IPS-NIHi7 (cell line): ENCODE results near the gene PHYHD1.
"Not testable (repeated sequence)": the region's sequence is repeated elsewhere in the genome, so short reads cannot be mapped to it uniquely, and the experiment has no call there.

Experiments
- DNase-seq: peaks from one replicate; pipeline ENCODE4 v3.0.0; 2012; ENCODE audit warnings: mixed read lengths; ENCODE audit errors: extremely low spot score

Gene PHYHD1

DNA sequence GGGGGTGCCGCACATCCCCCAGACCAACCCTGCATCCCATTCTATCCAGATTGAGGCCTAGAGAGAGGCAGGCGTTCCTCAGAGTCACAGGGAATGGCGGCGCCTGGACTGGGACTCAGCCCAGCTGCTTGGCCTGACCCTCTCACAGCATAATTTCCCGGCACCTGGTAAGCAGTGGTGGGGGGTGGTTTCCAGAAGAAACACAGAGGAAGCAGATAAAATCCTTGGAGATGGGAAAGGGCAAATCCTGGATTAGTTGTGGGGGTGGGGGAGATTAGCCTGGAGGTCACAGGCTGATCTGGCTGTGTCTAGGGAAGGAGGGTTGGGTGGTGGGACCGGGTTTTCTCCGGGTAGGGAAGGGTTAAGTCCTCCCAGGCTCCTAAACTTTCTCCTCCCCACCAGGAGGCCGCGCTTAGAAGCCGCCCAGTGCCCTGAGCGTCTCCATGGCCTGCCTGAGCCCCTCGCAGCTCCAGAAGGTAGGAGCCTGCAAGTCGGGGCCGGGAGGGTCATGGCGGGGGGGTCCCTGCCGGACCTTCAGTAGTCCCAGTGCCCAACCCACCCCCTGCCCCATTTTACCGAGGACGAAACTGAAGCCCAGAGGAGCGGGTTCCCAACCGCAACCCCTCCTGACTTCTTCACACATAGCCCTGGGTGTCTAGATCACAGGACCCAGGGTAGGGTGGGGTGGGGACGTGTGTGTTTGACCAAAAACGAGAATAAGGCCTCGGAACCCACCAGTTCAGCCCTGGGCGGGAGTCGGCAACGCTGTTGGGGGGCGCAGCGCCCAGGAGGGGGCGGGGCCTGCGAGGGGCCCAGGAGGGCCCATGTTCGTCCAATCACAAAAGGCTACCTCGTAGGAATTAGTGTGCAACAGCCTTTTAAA, 1.3 kb downstream of the PHYHD1 start:
- DNase-seq: peak; percentile 91

DNA sequence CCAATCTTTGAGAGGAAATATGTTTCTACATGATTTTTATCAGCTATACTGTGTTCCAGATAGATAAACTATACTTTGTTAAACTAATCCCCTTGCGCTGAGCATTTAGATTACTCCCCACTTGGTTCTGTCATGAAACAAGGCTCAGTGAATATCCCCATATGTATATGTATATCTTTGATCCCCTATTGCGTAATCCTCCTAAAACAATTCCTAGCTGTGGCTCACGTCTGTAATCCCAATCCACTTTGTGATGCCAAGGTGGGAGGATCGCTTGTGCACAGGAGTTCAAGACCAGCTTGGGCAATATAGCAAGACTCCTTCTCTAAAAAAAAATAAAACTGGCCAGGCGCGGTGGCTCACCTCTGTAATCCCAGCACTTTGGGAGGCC, 2.7 kb downstream of the PHYHD1 start:
- DNase-seq: no peak

DNA sequence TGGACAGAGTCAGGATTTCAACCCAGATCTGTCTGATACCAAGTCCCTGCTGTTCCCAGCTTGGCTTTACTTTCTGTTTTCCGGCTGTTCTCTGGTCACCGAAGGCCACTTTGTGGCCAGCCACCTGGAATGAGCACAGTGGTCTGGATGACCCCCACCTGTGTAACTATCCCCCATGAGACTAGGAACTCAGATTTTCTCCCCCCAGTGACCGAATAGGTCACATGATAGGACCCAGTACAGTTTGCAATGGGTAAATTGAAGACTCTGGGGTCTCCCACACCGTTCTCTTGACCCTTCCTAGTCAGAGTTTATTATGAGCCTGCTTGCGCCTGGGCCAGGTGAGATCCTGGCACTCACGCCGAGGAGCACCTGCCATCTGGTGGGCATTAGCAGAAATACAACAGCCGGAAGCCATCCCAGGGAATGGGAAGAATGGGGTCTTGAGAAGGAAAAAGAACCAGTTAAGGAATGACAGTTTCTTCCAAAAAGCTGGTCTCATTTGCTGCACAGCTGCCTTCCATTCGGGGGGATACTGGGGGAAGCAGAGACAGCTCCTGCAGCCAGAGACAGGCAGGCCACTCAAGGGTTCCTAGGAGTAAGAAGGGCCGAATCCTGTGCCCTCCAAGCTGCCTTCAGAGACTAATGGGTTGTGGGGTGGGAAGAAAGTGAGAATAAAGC, 7.1 kb downstream of the PHYHD1 start:
- DNase-seq: peak; percentile 89

DNA sequence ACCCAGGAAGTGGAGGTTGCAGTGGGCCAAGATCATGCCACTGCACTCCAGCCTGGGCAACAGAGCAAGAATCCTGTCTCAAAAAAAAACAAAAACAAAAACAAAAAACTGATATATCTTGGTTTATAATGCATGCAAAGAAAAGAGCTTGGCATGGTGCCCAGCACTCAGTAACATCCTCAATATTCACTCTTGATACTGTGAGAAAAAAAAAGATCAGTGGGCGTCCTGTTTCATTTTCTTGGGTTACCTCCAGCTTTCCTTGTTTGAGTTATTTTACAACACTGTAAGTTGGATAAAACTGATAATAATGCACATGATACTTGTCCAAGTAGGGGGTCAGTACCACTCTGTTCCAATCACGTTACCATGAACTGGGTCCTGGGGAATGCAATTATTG, 7.8 kb downstream of the PHYHD1 start:
- DNase-seq: no peak

DNA sequence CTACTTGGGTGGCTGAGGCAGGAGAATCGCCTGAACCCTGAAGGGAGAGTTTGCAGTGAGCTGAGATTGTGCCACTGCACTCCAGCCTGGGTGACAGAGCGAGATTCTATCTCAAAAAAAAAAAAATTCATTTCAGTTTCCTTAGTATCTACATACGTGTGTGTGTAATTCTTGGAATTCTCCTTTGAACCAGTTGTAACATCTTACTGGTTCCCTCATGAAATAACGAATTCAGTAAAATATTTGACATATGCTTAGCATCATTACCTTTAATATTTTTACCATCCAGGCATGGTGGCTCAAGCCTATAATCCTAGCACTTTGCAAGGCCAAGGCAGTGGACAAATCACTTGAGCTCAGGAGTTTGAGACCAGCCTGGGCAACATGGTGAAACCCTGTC, 8.8 kb downstream of the PHYHD1 start:
- DNase-seq: no peak

DNA sequence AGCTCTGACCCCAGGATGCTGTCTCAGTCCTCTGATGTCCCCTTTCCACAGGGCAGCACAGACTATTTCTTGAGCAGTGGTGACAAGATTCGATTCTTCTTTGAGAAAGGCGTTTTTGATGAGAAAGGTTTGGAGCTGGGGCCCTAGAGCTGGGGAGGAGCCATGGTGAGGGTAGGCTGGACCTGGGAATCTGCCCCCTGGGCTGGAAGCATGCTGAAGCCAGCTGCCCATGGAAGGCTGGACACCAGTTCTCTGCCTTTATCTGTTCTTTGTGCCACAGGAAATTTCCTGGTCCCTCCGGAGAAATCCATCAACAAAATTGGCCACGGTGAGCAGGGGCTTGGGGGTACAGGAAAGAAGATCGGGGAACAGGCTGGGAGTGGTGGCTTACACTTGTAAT, 12.9 kb downstream of the PHYHD1 start:
- no peak for DNase-seq

DNA sequence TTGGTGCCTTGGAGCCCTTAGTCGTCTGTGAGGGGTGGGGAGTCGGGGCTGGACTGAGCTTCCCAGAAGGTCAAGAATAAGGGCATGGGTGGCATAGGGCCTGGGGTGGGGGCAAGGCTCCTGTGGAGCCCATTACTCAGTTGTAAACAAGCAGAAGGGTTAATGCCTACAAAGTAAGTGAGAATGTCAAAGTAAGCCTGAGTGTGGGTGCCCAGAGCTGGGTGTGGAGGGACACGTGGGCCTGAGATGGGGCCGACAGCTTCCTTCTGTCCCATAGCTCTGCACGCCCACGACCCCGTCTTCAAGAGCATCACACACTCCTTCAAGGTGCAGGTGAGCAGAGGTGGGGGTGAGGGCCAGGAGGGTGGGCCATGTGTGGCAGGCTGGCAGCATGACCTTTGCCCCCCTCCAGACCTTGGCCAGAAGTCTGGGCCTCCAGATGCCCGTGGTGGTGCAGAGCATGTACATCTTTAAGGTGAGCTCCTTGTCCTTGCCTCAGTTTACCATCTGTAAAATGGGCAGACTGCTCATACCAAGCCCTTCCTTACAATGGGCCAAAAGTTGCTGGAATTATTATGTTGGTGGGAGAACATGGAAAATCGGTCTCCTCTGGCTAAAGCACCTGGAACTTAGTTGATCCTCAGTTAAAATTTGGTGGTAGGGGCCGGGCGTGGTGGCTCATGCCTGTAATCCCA, 15.5 kb downstream of the PHYHD1 start:
- DNase-seq: no peak

DNA sequence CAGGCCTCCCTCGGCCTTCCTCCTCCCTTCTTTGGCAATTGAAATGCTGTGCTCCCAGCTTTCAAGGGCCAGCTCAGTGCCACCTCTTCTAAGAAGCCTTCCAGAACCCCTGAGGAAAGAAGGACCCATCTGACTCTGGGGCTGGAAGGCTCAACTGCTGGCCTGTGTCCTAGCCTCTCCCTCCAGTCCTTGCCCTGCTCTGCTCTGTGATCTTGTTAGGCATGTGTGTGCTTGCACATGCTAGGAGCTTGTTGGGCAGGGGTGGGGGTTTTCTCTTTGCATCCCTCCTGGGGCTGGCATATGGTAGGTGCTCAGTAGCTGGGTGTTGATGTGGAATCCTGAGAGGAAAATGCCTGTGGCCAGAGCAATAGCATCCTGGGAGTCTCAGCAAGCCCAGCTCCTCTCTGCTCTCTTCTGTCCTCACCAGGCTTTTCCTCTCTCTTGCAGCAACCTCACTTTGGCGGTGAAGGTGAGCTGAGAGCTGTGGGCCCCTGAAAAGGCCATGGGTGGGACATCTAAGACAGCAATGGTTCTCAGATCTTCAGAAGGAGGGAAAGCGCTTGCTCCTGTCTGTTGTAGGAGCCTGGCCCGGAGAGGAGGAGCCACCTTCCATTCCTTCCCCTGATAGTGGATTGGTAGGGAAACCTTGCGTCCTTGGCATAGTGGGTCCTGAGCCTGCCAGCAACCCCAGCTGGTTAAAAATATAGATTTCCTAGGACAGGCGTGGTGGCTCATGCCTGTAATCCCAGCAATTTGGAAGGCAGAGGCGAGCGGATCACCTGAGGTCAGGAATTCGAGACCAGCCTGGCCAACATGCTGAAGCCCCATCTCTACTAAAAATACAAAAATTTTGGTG, 16.8 kb downstream of the PHYHD1 start:
- DNase-seq: no peak

DNA sequence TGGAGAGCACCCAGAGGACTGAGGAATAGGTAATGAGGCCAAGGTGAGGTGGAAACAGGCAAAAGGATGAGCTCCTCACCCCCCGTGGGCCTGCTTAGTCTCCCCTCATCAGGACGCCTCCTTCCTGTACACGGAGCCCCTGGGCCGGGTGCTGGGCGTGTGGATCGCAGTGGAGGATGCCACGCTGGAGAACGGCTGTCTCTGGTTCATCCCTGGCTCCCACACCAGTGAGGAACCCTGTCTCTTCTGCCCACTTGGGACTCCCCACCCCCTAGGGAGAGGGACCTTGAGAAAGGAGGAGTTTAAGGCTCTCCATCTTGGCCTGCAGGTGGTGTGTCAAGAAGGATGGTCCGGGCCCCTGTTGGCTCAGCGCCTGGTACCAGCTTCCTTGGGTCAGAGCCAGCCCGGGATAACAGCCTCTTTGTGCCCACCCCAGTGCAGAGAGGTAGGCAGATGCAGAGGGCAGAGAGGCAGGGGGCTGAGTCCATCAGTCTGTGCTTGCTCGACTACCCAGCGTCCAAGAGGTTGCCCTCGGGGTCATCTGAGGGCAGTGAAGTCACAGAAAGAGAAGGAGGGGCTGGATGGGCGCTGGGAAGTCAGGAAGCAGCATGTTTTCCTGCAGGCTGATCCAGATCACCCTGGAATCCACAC, 19.6 kb downstream of the PHYHD1 start:
- no peak for DNase-seq

DNA sequence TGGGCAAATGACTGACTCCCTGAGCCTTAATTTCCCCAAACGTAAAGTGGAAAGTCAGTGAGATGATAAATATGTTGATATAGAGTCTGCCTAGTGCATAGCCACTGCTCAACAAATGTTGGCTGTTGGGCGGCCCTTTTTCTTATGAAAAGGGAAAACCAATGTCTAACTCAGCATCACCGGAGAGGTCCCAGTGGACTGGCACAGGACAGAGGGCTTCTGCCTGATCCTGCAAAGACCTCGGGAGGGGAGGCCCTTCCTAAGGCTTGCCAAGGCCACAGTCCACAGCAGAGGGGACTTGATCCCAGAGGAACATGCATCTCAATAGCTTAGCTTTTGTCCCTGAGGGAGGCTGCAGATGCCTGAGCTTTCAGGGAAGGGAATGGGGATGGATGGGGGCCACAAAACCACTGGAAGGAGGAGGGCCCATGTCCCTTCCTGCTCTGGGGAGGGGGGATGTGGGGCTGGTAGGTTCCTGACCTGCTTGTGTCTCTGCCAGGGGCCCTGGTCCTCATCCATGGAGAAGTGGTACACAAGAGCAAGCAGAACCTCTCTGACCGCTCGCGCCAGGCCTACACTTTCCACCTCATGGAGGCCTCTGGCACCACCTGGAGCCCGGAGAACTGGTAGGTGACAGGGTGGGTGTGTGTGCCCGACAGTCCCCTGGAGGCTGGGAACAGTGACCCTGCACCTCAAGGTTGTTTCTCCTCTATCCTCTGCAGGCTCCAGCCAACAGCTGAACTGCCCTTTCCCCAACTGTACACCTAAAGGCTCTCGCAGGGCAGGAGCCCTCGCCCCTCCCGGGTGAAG, 20.4 kb downstream of the PHYHD1 start:
- DNase-seq: no peak

DNA sequence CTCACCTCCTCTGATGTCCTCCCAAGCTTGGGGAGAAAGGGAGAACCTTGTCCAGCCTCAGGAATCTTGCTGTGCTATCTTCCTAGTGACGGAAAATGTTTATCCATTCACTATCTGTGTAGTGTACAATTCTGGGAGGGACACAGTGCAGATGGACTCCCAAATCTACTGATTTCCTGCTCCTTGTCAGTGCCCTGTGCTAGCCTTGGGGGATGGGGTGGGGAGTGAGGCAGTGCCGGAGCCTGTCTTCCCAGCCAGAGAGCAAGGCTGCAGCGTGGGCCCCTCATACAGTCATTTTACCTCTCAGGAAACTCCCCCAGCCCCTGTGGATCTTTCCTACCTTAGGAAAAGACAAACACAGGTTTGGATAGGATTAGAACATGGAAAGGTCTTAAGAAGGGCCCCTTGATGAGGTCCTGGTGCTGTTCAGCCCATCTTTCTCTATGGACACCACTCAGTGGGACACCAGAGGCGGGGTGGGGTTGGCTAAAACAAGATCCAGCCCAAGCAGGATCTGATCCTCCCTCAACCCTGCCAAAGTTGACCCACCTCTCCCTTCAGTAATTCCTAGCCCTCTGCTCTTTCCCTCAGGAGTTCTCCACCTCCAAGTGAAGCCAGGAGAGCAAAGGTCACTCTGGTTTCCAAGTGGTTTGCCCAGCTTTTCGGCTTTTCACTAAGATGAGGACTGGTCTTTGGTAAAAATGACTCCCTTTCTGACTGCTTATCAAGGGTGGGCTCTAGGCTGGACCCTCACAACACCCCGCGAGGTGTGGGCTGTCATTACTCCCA, 23.2 kb downstream of the PHYHD1 start:
- no peak for DNase-seq

DNA sequence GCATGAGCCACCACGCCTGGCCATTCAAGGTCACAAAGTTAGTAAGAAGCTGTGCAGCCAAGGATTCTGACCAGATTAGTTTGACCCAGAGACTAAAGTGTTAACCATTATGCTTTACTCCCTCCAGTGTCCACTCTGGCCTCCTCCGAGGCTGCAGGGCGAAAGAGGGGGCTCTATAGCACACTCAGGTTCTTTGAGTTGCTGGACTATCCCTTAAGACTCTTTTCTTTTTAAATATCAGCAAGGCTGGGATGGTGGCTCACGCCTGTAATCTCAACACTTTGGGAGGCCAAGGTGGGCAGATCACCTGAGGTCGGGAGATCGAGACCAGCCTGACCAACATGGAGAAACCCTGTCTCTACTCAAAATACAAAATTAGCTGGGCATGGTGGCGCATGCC, 24.2 kb downstream of the PHYHD1 start:
- not testable (repeated sequence) for DNase-seq

DNA sequence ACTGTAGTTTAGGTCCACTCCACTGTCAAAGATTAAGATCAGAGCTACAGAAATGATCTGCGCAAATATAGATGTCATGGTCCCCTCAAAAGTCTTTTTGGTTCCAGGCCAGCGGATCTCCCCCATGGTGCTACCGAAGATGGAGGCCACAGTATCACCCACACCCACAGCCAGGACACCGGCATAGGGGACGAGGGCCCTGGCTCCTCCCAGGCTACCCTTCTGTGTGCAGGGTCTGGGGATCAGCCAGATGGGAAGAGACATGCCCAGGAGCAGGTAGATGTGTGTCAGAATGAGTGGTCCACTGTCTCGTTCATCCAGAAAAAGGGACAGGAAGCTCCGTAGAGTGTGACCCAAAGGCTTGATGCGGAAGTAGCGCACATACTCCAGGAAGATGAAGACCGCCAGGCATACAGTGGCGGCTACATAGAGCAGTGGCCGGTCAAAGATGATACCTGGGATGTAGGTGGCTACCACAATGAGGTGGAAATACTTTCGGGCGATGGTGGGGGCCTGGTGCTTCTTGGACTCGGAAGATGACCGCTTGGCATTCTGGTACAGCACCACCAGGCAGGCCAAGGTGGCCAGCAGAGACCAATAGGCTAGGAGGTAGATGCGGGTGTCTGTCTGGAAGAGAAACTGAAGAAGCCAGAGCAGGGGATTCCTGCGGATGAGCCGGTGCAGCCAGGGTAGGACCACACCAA, 25.2 kb downstream of the PHYHD1 start:
- no peak for DNase-seq

DNA sequence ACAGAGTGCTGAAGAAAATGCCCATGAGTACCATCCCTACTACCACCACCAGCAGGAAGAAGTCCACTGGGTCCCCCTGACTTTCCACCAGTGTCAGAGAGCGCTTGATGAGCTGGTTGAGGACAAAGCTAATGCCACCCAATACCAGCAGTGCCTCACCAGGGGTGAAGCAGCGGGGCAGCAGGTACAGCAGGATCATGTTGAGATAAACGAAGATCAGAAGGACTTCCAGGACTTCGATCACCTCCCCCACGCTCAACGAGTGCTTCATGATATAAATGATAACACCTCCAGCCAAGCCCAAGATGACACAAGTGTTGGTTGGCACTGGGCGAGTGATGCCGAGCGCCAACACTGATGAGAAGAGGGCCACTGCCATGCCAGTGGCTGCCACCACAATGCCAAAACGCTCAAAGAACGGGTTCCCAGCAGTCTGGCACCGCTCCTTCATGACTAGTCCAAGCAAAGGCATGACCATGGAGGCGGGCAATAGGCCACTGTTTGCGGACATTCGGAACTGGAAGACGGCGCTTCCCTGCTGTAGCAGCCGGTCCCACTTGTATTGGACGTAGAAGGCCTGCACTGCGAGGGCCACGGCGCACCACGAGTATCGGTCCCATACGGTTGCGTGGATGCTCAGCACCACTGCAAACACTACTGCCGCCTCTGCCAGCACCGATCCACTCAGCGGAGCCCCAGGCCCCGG, 25.9 kb downstream of the PHYHD1 start:
- DNase-seq: peak; percentile 24

DNA sequence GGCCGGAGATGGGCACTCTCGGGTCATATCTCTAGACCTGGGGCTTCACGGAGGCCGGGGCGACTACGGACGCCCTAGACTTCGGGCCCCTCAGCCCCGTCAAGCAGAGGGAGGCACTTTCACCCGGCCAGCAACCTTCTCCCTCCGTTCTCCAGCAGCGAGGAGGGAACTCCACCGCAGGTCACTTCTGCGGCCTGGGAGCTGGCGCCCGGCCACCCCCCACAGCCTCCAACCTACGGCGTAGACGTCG, 26.4 kb downstream of the PHYHD1 start:
- DNase-seq: no peak

DNA sequence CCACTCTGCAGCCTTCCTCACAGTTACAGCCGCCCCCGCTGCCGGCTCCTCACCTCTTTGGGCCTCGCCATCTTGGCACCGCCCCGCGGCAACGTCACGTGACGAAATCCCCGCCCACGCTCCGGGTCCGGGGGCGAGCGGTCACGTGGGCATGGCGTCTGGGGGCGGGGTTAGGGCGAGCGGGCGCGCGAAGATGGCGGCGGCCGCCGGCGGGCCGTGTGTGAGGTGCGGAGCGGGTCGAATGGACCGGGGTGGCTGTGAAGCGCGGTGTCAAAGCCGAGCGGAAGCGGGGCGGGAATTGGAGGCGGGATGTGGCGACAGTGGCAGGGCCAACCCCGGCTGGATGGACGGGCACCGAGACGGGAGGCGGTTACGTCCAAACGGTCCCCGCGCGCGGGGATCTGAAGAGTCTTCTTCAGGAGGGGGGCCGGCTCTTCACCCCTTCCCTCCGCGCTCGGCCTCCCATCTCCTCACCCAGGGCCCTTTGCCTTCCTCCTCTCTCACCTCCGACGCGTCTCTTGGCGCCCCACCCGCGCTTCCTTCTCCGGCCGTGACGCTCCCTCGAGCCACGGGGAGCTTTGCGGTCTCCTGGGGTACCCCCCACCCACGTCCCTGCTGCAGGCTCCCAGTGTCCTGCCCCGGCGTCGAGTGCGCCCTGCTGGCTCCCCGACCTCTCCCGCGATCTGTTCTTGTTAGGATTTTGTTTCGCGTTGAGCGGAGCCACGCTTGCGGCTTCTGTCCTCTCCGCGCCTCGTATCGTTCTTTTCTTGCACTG, 26.9 kb downstream of the PHYHD1 start, which contains the start of the genes DOLK and NUP188:
Gene DOLK (minus strand): TSS at position 77 of the 775 bp plus-strand sequence. CDS start 300 bp downstream, outside the sequence.
Gene NUP188 (plus strand): TSS at position 173 of the 775 bp plus-strand sequence. CDS start 21 bp downstream, at position 194.
- peak; percentile 100 for DNase-seq

DNA sequence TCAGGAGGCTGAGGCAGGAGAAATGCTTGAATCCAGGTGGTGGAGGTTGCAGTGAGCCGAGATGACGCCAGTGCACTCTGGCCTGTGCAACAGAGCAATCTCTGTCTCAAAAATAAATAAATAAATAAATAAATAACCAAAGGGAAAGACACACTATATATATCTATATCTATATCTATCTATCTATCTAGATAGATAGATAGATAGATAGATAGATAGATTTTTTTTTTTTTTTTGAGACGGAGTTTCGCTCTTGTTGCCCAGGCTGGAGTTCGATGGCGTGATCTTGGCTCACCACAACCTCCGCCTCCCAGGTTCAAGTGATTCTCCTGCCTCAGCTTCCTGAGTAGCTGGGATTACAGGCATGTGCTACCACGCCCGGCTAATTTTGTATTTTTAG, 40.6 kb downstream of the PHYHD1 start:
- not testable (repeated sequence) for DNase-seq
